Measurements from ENCODE around the gene HBG1.

HBG1 gene

DNA sequence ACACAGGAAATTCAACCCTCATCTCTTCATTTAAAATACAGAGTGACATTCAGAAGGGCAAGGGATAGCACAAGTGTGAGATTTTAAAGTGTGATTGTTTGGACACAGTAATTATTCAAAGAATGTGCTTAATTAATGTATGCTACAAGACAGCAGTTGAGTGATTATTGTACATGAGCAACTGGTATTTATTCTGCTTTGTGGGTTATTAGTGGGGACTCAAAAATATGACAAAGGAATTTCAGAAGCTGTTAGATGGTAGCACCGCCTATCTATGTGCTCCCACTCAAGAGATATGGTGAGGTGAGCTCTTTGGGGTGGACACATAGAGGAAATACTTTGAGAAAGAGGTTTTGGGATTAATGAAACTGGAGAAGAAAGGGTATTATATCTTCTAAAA, 9.6 kb downstream of the HBG1 start:
- no peak overlapping the region for H3K4me3 ChIP-seq (replicated peaks; ENCODE audit: low read depth, low read length)
- TF ChIP-seq, protein P1, sequence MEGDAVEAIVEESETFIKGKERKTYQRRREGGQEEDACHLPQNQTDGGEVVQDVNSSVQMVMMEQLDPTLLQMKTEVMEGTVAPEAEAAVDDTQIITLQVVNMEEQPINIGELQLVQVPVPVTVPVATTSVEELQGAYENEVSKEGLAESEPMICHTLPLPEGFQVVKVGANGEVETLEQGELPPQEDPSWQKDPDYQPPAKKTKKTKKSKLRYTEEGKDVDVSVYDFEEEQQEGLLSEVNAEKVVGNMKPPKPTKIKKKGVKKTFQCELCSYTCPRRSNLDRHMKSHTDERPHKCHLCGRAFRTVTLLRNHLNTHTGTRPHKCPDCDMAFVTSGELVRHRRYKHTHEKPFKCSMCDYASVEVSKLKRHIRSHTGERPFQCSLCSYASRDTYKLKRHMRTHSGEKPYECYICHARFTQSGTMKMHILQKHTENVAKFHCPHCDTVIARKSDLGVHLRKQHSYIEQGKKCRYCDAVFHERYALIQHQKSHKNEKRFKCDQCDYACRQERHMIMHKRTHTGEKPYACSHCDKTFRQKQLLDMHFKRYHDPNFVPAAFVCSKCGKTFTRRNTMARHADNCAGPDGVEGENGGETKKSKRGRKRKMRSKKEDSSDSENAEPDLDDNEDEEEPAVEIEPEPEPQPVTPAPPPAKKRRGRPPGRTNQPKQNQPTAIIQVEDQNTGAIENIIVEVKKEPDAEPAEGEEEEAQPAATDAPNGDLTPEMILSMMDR (IDR thresholded peaks at IDR 0.05; ENCODE audit: low read depth, low read length, missing control alignments): no peak
- DNase-seq (ENCODE audit: extremely low read depth, low read depth): no peak

- DNase-seq (ENCODE audit: extremely low read depth, low read depth): no peak
- TF ChIP-seq, protein P1 (IDR thresholded peaks at IDR 0.05; ENCODE audit: low read depth, low read length, missing control alignments): no peak
- no peak overlapping the region for H3K4me3 ChIP-seq (replicated peaks; ENCODE audit: low read depth, low read length)
These were observed 10.6 kb downstream of the HBG1 start for GRCh38 chr11:5239046-5239445.

- TF ChIP-seq, protein P1 (IDR thresholded peaks at IDR 0.05; ENCODE audit: low read depth, low read length, missing control alignments): no peak
- no peak for DNase-seq (ENCODE audit: extremely low read depth, low read depth)
- no peak overlapping the region for H3K4me3 ChIP-seq (replicated peaks; ENCODE audit: low read depth, low read length)
These were observed 11.2 kb downstream of the HBG1 start for GRCh38 chr11:5238486-5238885.

DNA sequence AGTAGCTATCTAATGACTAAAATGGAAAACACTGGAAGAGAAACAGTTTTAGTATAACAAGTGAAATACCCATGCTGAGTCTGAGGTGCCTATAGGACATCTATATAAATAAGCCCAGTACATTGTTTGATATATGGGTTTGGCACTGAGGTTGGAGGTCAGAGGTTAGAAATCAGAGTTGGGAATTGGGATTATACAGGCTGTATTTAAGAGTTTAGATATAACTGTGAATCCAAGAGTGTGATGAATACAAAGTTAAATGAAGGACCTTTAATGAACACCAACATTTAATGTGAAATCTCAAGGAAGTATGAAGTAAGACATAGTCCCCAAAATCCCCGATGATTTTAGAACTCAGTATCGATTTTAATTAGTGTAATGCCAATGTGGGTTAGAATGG, 12.2 kb downstream of the HBG1 start:
- TF ChIP-seq, protein P1 (IDR thresholded peaks at IDR 0.05; ENCODE audit: low read depth, low read length, missing control alignments): no peak

DNA sequence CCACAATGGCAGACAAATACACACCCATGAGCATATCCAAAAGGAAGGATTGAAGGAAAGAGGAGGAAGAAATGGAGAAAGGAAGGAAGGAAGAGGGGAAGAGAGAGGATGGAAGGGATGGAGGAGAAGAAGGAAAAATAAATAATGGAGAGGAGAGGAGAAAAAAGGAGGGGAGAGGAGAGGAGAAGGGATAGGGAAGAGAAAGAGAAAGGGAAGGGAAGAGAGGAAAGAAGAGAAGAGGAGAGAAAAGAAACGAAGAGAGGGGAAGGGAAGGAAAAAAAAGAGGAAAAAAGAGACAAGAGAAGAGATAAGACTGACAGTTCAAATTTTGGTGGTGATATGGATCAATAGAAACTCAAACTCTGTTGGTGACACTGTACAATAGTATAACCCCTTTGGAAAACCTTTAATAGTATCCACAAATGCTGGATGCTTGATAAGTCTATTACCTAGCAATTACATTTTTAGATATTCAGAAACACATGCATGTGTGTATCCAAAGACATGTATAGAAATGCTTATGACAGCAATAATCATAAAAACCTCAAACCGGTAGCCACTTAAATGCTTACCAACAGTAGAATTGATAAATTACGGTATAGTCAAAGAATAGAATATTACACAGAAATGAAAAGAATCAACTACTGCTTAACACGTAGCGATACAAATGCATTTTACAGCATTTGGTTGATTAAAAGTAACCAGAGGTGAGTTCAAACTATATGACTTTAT, 14.1 kb downstream of the HBG1 start:
- TF ChIP-seq, protein P1 (IDR thresholded peaks at IDR 0.05; ENCODE audit: low read depth, low read length, missing control alignments): no peak
- H3K4me3 ChIP-seq (replicated peaks; ENCODE audit: low read depth, low read length): no peak overlapping the region
- no peak for DNase-seq (ENCODE audit: extremely low read depth, low read depth)

More for the DNA sequence above, 12.2 kb downstream of the HBG1 start:
- DNase-seq (ENCODE audit: extremely low read depth, low read depth): no peak
- no peak overlapping the region for H3K4me3 ChIP-seq (replicated peaks; ENCODE audit: low read depth, low read length)

GRCh38 chr11:5234381-5234834, 15.2 kb downstream of the HBG1 start, which contains the start of gene HBD:
HBD (minus strand) TSS chr11:5234483; CDS start chr11:5234433, 50 bp downstream.
- H3K4me3 ChIP-seq (replicated peaks; ENCODE audit: low read depth, low read length): no peak within 1 kb of the TSS
- TF ChIP-seq, protein P1 (IDR thresholded peaks at IDR 0.05; ENCODE audit: low read depth, low read length, missing control alignments): no peak
- no peak for DNase-seq (ENCODE audit: extremely low read depth, low read depth)

Data from HFF-Myc (cell line).